Endothelial cell of umbilical vein (primary cell): ENCODE measurements around the gene CDKN1A. TPM values are rescaled to one million over a fixed set of nuclear protein-coding genes. Genes with fewer than 3 reads are reported as not detected.
A peak's percentile ranks its signal among the peaks of the same experiment; 100 is the strongest.
"Not testable (repeated sequence)": the region's sequence is repeated elsewhere in the genome, so short reads cannot be mapped to it uniquely, and the experiment has no call there.

Experiments used
- BruUV-seq: library from RNA; stranded (reverse); fragments of 400-500 nt; replicated peaks from 2 replicates; lab custom pipeline; 2021; lab: Mats Ljungman, UMichigan
- CTCF ChIA-PET: fragments of 300-600, 350-600 bp; sonication (Branson Sonifier 250); formaldehyde crosslinking; loops from one replicate; lab custom pipeline; 2021; ENCODE audit warnings: antibody characterized with exemption, inconsistent platforms; lab: Charles Lee
- POLR2A ChIA-PET: fragments of 300-600, 350-600 bp; sonication (Branson Sonifier 250); formaldehyde crosslinking; loops from one replicate; lab custom pipeline; 2021; ENCODE audit warnings: antibody characterized with exemption, inconsistent platforms; lab: Charles Lee
- DNase-seq: peaks from one replicate; pipeline ENCODE4 v3.0.0-alpha.2; 2011; ENCODE audit warnings: low read depth, low spot score
- FAIRE-seq: peaks from 2 replicates; lab custom pipeline; 2011; peaks lifted over from hg19 to GRCh38; lab: Jason Lieb, UNC
- H2AFZ ChIP-seq: 2 replicates; pipeline ENCODE4 v1.6.0; 2012; ENCODE audit warnings: low read depth, low read length, control low read depth, inconsistent platforms
- H3K27ac ChIP-seq: 2 replicates; pipeline ENCODE4 v1.5.1; 2011; ENCODE audit warnings: low read depth, mild to moderate bottlenecking, control low read depth, low read length, moderate library complexity; ENCODE audit not compliant: insufficient read depth
- H3K27me3 ChIP-seq, 2 experiments: 2 replicates each; pipeline versions ENCODE4 v1.6.0 to v1.6.1; 2011; ENCODE audit warnings: low read length in 2 of 2, mixed read lengths in 1 of 2; ENCODE audit not compliant: control insufficient read depth in 2 of 2, insufficient read depth in 2 of 2
- H3K36me3 ChIP-seq, 2 experiments: 2 replicates in 1 of 2; 3 replicates in 1 of 2; pipeline ENCODE4 v1.5.1; 2011; ENCODE audit warnings: low read length in 2 of 2, mild to moderate bottlenecking in 1 of 2, moderate library complexity in 1 of 2; ENCODE audit not compliant: control insufficient read depth in 2 of 2, insufficient read depth in 2 of 2; ENCODE audit errors: extremely low read depth in 1 of 2
- H3K4me1 ChIP-seq: 3 replicates; pipeline ENCODE4 v1.5.1; 2011; ENCODE audit warnings: mild to moderate bottlenecking, low read length; ENCODE audit not compliant: control insufficient read depth, insufficient read depth; ENCODE audit errors: extremely low read depth
- H3K4me2 ChIP-seq: 2 replicates; pipeline ENCODE4 v1.6.1; 2011; ENCODE audit warnings: low read length, control low read depth, mixed read lengths; ENCODE audit not compliant: insufficient read depth
- H3K4me3 ChIP-seq, 3 experiments: fragments of 200-600 bp in 1 of 3; sonication (generic), shearing (Covaris generic) in 1 of 3; replicated peaks in 1 of 3; 2 replicates each; pipeline ENCODE4 v1.5.1; 2011 to 2016; ENCODE audit warnings: control low read depth in 3 of 3, low read length in 3 of 3, mild to moderate bottlenecking in 2 of 3, inconsistent platforms in 1 of 3, low read depth in 1 of 3, moderate library complexity in 1 of 3; ENCODE audit not compliant: insufficient read depth in 1 of 3
- H3K79me2 ChIP-seq: 2 replicates; pipeline ENCODE4 v1.6.0; 2012; ENCODE audit warnings: low read length, inconsistent platforms; ENCODE audit not compliant: control insufficient read depth, insufficient read depth
- H3K9ac ChIP-seq: replicated peaks from 2 replicates; pipeline ENCODE3; 2011; ENCODE audit warnings: low read length, control low read depth; ENCODE audit not compliant: insufficient read depth; ENCODE audit errors: extremely low read depth
- H3K9me1 ChIP-seq: replicated peaks from 3 replicates; pipeline ENCODE4 v1.6.0; 2011; ENCODE audit warnings: mild to moderate bottlenecking, low read length; ENCODE audit not compliant: control insufficient read depth, insufficient read depth; ENCODE audit errors: extremely low read depth
- H3K9me3 ChIP-seq: replicated peaks from 2 replicates; pipeline ENCODE4 v1.5.1; 2012; ENCODE audit warnings: low read length, inconsistent platforms; ENCODE audit not compliant: control insufficient read depth, insufficient read depth
- H4K20me1 ChIP-seq: replicated peaks from 2 replicates; pipeline ENCODE3; 2011; ENCODE audit warnings: mild to moderate bottlenecking, low read length; ENCODE audit not compliant: control insufficient read depth, insufficient read depth; ENCODE audit errors: extremely low read depth
- EZH2 ChIP-seq: IDR thresholded peaks from 2 replicates; pipeline ENCODE4 v1.6.1; 2012; ENCODE audit warnings: borderline replicate concordance, low read depth, mild to moderate bottlenecking, moderate library complexity, low read length, inconsistent platforms; ENCODE audit not compliant: severe bottlenecking
- dilution Hi-C: fragments of 300-500 bp; cut with MboI; formaldehyde crosslinking; loops from one replicate; pipeline ENCODE4 v1.15.0; 2019; ENCODE audit warnings: low sequenced_read_pairs; ENCODE audit not compliant: extremely low pct_ligation_motif_present
- intact Hi-C: fragments of 100-400 bp; cut with micrococcal nuclease; formaldehyde crosslinking; loops from one replicate; pipeline ENCODE4 v1.10.0; 2022
- polyA plus RNA-seq, 4 experiments: library from polyadenylated mRNA; depleted of rRNA in 3 of 4; stranded (reverse) in 3 of 4; unstranded in 1 of 4; fragments of >200 nt; gene quantifications; 2 replicates each; pipeline versions ENCODE4 v1.2.1 to v1.2.3, GENCODE V29; 2011 to 2012; ENCODE audit warnings: missing spikeins in 1 of 4
- total RNA-seq: library from RNA; stranded (reverse); gene quantifications from 2 replicates; pipeline ENCODE4 v1.2.3, GENCODE V29; 2021
- TF ChIP-seq, protein P1 (sequence below), 2 donors: IDR thresholded peaks; 1 replicate in 1 of 2; 2 replicates in 1 of 2; pipeline ENCODE4 v1.5.1; 2011; ENCODE audit warnings: low read length in 2 of 2, mild to moderate bottlenecking in 2 of 2, moderate library complexity in 2 of 2, control low read depth in 1 of 2, inconsistent platforms in 1 of 2, low read depth in 1 of 2; ENCODE audit not compliant: insufficient read depth in 1 of 2; ENCODE audit errors: extremely low read depth in 1 of 2
- TF ChIP-seq, protein P2 (sequence below): IDR thresholded peaks from 2 replicates; pipeline ENCODE4 v1.6.1; 2011; ENCODE audit not compliant: insufficient read depth, insufficient read length

Gene CDKN1A
- total and polyA plus RNA-seq, 2 donors (not counting 3 experiments of a cell fraction or from before 2014, with no cell fraction given): 170 to 238 TPM

DNA sequence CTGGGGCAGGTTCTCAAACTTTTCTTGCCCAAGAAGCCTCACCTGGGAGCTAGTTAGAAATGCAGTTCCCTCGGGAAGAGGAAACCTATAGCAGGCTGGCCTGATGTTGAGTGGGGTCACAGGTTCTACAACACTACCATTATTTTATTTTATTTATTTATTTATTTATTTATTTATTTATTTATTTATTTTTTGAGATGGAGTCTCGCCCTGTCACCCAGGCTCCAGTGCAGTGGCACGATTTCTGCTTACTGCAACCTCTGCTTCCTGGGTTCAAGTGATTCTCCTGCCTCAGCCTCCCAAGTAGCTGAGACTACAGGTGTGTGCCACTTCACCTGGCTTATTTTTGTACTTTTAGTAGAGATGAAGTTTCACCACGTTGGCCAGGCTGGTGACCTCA is 45.5 kb downstream of the CDKN1A start:
- H3K4me1 ChIP-seq, H3K4me3 ChIP-seq, H3K4me2 ChIP-seq, H3K9me1 ChIP-seq, H3K9ac ChIP-seq, H3K27me3 ChIP-seq, H3K79me2 ChIP-seq, H3K36me3 ChIP-seq, DNase-seq, H3K9me3 ChIP-seq, dilution Hi-C loops, H3K27ac ChIP-seq, FAIRE-seq, H2AFZ ChIP-seq, POLR2A ChIA-PET, H4K20me1 ChIP-seq, BruUV-seq: not testable (repeated sequence)
- intact Hi-C loops: loop anchor here (1.0 to 2.0 kb wide), 5 partner anchors 35 to 301 kb away; no protein-coding TSS in a partner anchor
- CTCF ChIA-PET: interaction anchor here (0.8 to 5.9 kb wide), 22 partner anchors 9 to 121 kb away, joined by 3 to 79 read pairs (median 5); no protein-coding TSS in a partner anchor

DNA sequence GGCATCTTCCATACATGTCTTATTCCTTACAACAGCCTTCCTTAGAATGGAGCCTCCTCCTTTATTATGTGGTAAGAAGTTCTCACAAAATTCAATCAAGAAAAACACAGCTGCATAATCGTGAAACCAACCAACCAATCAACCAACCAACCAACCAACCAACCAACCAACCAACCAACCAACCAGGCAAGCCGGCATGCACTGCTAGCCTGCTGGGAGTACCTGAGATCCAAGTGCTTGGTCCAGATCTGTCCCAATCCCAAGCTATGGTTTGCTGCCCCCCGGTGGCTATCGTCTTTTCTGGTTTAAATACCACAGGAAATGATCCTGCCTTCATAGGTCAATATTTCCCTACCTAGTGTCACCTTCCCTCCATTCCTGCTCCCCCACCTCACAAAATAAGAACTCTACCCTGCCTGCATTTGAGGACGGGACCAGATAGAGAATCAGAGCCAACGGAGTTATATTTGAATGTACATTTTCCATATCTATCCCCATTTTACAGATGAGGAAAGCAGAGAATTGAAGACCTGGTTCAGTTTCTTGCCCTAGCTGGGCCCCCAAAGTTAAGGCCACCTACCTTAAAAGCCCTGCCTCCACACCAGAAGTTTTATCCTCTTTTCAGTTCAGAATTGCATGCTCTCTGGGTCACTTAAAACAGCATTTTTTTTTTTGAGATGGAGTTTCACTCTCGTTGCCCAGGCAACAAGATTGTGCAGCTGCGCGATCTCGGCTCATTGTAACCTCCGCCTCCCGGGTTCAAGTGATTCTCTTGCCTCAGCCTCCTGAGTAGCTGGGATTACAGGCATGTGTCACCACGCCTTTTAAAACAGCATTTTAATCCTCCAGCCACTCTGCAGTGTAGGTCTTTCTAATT is 46.2 kb downstream of the CDKN1A start:
- H3K9me1 ChIP-seq: no peaks in the 10 kb centered on the region
- ChIA-PET CTCF (interaction anchor here (0.8 to 5.9 kb wide), 22 partner anchors 10 to 122 kb away, joined by 3 to 79 read pairs (median 5); no protein-coding TSS in a partner anchor), POLR2A (interaction anchor here (0.7 kb wide), 1 partner anchor 37 kb away, joined by 3 read pairs; no protein-coding TSS in a partner anchor)
- no peaks in the 10 kb centered on the region for H3K27me3 ChIP-seq
- no TSS peak for BruUV-seq
- H3K9me3 ChIP-seq: no peaks in the 10 kb centered on the region
- H3K9ac ChIP-seq: no peak overlapping the region
- DNase-seq (peak; percentile 73), FAIRE-seq (peak; percentile 85)
- no peak overlapping the region for H2AFZ ChIP-seq
- no peaks in the 10 kb centered on the region for H3K79me2 ChIP-seq
- H4K20me1 ChIP-seq: no peaks in the 10 kb centered on the region
- peaks cover 2% of the 10 kb centered on the region for H3K4me1 ChIP-seq
- no peak for TF ChIP-seq EZH2
- TF ChIP-seq, protein P1, sequence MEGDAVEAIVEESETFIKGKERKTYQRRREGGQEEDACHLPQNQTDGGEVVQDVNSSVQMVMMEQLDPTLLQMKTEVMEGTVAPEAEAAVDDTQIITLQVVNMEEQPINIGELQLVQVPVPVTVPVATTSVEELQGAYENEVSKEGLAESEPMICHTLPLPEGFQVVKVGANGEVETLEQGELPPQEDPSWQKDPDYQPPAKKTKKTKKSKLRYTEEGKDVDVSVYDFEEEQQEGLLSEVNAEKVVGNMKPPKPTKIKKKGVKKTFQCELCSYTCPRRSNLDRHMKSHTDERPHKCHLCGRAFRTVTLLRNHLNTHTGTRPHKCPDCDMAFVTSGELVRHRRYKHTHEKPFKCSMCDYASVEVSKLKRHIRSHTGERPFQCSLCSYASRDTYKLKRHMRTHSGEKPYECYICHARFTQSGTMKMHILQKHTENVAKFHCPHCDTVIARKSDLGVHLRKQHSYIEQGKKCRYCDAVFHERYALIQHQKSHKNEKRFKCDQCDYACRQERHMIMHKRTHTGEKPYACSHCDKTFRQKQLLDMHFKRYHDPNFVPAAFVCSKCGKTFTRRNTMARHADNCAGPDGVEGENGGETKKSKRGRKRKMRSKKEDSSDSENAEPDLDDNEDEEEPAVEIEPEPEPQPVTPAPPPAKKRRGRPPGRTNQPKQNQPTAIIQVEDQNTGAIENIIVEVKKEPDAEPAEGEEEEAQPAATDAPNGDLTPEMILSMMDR (IDR thresholded peaks at IDR 0.05; ENCODE audit: extremely low read depth in 1 of 2, insufficient read depth in 1 of 2, low read depth in 1 of 2, low read length in 2 of 2): peak; percentile 43 to 64
- TF ChIP-seq, protein P2, sequence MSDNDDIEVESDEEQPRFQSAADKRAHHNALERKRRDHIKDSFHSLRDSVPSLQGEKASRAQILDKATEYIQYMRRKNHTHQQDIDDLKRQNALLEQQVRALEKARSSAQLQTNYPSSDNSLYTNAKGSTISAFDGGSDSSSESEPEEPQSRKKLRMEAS: no peak
- H3K4me2 ChIP-seq: no peak overlapping the region
- H3K36me3 ChIP-seq: no peaks in the 10 kb centered on the region
- dilution Hi-C loops: no loop called here
- intact Hi-C loops: loop anchor here (1.0 to 2.0 kb wide), 5 partner anchors 35 to 301 kb away; no protein-coding TSS in a partner anchor
- no peak overlapping the region for H3K4me3 ChIP-seq
- H3K27ac ChIP-seq: no peak overlapping the region
